NCI-H146 (cell line): ENCODE data around the gene ZNF329.
"Not testable (repeated sequence)": the region's sequence is repeated elsewhere in the genome, so short reads cannot be mapped to it uniquely, and the experiment has no call there.

Experiments used
- DNase-seq: peaks from one replicate; lab custom pipeline; 2025; lab: John Stamatoyannopoulos, UW

ZNF329 gene

DNA sequence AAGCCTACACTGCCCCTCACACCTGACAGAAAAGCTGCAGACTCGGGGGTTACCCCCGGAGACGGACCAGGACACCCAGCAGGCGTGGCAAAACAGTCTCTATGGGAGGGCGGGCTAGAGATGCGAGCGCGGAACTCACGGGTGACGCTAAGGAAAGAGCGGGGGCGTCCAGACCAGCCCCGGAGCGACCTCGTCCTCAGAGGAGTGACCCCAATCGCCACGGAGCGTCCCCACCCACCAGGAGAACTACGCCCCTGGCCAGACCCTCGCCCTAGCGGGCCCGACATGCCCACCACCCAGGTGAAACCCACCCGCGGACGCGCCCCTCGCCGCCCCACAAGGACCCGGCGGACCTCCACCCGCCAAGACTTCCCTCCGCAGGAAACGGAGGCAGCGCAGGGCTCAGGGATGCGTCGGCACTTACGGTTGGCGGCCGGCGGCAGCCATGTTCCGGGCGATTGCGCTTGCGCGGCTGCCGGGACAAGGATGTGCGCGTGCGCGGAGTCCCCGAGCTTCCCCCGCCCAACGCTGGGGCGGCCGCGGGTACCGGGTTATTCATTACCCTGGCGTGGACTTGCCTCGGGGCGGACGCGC lies at the start of gene ZNF329:
Gene ZNF329 (minus strand): TSS at position 462 of the 594 bp plus-strand sequence. CDS start 21,286 bp downstream, outside the sequence.
- DNase-seq: peak; percentile 89

DNA sequence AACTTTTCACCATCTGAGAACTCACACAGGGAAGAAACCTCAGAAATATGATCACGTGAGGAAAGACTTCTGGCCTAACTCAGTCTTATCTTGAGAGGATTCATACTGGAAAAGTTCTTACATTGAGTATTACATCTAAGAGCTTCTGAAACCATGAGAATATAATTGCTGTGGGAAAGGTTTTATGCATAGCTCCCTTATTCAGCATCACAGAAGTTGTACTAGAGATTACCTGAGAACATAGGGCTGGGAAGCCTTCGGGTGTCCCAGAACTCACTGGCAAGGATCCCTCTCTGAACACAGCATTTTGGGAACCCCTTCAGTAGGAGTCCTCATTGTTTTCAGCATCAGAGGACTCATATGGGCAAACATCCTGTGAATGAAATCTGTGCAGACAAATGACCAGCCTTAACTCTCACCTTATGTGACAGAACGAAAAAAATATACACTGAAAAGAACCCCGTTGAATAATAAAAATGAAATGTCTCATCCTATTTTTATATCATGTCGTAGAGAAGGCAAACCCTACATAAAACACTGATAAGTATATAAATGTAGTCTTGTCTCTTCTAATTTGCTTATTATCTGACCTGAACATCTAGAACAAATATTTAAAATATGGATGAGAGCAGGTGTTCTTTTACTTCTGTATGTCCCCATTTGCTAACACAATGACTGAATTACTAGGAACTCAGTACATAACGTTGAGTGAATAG lies 46.5 kb upstream of the ZNF329 start:
- no peak for DNase-seq

DNA sequence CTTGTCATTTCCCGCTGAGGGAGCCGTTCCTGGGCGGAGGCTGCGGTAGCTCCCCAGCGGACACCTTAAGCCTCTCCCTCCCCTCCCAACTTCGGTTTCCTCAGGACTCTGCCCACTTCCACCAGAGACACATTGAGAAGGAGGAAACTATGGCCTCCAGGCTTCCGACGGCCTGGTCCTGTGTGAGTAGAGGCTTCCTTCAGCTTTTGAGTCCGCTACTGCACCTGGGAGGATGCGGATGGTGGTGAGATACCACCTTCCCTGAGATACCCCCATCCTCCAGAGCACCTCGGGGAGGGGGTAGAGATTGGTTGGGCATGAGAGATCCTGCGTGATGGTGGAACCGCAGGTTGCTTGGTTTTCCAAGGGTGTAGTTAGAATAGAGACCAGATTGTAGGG lies 33.2 kb upstream of the ZNF329 start:
- no peak for DNase-seq

DNA sequence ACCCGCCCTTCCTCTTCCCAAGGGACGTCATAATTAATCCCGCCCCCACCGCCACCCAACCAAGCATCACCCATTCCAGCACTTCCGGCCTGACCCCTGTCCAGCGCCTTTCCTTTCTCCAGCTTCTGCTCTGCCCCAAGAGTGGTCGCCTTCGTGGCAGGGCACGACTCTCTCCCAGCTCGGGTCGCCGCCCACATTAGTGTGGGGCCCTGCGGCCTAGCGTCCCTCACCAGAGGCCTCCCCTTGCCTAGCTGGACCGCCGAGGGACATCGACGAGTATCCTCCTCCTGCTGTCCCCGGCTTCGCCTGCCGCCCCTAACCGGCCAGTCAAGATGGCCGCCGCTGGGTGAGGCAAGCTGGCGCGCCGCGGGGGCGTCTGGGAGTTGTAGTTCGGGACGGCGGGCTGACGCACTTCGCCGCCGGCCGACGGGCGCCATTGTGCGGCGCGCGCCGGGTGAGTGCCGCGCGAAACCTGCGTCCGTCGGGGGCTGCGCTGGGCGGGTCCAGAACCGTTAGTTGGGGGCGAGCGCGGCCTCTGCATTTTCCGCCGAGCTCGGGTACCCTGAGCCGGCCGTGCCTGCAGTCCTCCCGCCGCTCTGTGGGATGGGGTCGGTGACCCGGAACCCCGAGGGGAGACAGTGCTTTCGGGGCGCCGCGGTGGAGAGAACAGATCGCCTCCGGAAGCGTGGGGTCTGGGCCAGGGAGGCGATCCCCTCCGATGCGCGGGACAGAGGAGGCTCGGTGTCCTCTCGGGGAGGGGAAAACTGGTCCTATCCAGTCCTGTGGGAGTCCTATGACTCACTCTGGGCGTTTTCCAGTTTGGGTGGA lies 32.6 kb upstream of the ZNF329 start, which contains the start of gene ZNF274:
Gene ZNF274 (plus strand): TSS at position 73 of the 828 bp plus-strand sequence. CDS start 905 bp downstream, outside the sequence.
- DNase-seq: peak; percentile 94

DNA sequence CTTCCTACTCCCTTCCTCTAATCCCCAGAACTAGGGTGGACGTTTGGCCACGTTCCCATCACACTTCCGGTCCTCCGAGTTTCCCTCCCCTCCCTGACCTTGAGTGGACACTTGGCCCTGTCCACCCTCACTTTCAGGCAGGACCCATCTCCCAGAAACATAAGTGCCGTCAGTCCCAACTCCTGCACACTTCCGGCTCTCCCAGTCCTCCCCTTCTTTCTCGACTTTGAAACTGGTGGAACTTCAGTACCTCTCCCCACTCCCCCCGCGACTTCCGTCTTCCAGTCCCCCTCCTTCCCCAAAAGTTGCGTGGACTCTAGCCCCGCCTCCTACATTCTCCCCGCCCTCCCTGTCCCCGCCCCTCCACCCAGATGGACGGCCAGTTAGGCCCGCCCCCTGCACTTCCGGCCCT lies 32.0 kb upstream of the ZNF329 start:
- DNase-seq: no peak

DNA sequence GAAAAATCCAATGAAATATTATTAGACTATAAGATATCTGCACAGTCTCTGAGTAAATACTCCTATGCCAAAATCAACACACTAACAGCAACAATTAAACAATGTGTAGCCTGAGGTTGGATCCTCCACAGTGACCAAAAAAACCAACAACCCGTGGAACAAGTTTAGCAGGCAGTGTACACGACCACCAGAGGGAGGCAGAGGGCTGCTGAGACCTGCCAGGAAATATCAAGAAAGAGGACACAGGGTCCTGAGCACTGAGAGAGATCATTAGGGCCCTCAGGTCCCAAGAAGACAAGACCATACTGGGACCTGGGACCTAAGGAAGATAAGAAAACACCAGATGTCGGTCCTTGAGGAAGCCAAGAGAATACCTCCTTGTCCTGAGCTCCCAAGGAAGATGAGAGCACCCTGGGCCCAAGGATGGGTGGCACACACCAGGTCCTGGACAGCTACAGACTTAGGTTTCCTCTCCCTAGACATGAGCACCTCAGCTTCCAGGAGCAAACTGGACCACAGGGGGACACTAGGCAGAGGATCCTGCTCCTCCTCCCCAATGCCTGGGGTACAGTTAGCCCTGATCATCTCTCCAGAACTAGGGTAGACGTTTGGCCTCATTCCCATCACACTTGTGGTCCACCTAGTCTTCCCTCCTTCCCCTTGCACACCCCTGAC lies 31.4 kb upstream of the ZNF329 start:
- peak; percentile 43 for DNase-seq

DNA sequence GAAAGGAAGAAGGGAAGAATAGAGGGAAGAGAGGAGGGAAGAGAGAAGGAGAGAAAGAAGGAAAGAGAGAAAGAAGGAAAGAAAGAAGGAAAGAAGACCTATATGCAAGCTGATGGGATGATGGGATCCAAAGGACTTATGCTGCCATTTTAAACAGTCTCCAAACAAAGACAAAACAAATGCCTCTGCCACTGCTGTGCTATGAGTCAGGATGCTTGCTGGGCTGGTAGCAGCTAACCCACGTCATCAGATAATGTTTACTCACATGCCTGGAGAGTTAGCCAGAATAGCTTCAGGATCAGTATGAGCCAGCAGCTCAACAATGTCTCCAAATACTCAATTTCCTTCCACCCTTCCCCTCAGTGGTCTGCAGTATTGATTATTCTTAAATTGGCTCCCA lies 20.3 kb upstream of the ZNF329 start:
- no peak for DNase-seq

DNA sequence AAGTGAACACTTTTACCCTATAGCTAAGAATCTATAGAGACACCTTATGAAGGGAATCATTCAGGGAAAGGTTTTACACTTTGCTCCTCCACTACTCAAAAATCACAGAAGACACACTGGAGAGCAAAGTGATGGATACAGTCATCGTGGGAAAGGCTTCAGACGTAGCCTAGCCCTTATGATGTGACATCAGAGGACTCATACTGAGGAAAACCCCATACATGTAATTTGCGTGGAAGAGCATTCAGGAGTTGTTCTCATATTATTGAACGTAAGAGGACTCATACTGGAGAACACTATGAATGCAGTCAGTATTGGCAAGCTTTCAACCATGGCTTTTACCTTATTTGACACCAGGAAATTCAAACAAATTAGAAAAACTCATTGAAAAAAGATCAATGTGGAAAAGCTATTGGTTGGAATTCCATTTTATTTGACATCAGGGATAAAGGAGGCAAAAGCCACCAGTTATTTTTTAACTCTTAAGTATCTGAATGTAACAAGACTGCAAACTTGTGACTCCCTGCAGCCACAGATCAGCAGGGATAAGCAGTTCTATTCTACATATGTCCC lies 16.2 kb upstream of the ZNF329 start:
- DNase-seq: no peak

DNA sequence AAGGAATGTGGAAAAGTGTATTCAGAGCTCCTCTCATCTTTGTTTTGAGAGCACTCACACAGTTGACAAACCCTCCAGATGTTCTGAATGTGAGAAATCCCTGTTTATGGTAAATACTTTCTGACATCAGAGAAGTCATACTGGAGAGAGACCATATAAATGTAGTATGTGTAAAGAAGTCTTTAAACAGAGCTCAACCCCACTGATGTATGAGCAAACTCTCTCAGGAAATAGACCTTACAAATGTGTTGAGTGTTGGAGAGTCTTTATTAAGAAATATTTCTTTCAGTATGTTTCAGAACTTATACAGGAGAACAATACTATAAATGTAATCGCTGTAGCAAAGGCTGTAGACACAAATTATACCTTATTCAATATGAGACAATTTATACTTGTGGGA lies 15.7 kb upstream of the ZNF329 start:
- no peak for DNase-seq

DNA sequence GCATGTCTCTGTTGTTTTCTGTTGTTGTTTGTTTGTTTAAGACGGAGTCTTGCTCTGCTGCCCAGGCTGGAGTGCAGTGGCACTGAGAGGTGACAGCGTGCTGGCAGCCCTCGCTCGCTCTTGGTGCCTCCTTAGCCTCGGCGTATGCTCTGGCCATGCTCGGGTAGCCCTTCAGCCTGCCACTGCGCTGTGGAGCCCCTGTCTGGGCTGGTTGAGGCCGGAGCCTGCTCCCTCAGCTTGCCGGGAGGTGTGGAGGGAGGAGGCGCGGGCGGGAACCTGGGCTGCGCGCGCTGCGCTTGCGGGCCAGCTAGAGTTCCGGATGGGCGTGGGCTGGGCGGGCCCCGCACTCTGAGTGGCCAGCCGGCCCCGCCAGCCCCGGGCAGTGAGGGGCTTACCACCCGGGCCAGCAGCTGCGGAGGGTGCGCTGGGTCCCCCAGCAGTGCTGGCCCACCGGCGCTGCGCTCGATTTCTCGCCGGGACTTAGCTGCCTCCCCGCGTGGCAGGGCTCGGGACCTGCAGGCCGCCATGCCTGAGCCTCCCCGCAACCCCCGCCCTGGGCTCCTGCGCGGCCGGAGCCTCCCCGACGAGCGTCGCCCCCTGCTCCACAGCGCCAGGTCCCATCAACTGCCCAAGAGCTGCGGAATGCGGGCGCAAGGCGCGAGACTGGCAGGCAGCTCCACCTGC lies 6.6 kb upstream of the ZNF329 start:
- DNase-seq: no peak

DNA sequence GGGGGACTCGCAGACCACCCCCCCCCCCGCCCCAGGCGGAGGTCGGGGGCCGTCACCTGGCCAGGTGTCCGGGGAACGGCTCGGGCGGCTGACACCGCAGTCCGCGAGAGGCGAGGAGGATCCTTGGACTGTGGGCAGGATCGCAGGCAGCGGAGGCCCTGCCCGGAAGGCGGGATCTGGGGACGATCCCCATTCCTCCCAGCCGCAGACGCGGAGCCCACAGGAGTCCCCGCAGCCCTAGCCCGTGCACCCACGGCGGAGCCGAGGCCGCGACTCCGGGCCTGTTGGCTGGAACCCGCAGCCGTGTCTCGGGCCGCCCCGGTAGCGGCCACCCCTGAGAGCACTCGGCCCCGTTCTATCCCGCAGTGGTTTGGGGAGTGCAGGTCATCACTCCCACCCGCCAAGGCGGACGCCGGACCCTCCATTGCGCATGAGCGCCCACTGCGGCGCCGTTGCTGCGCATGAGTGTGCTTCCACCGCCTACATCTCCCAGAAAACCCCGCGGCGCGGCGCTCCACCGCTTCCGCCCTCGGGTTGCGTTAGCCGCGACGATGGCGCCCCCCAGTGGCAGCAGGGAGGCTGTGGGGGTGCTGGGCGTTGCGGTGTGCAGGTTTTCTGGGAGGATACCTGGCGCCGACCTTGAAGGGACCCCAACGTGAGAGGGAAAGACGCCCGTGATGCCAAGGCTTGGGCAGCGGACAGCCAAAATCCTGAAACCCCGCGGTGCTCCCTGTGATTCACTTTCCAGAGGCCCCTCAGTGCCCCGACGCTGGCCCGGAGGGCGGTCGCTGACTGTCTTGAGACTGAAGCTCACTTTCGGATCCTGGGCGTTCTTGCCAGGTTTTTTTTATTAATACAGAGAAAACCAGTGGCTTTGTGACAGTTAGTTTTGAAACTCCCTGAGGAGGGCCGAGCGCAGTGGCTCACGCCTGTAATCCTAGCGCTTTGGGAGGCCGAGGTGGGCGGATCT lies 4.4 kb upstream of the ZNF329 start:
- DNase-seq: peak; percentile 82

DNA sequence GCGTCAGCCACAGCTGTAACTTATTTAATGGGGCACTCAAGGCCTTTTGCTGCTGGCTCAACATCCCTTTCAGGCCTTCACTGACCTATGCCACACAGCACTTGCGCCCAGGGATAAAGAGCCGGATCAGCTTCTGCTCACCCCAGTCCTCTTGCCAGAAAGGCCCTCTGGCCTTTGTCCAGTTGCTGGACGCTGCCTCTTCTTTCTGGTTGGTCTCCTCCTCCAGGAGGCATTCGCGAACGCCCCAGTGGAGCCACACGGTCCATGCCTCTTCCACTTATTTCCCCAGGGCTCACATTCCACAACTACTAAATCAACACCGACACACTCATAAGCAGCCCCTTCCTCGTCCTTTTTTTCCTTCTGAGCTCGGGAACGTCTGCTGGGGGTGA lies 3.7 kb upstream of the ZNF329 start:
- no peak for DNase-seq

DNA sequence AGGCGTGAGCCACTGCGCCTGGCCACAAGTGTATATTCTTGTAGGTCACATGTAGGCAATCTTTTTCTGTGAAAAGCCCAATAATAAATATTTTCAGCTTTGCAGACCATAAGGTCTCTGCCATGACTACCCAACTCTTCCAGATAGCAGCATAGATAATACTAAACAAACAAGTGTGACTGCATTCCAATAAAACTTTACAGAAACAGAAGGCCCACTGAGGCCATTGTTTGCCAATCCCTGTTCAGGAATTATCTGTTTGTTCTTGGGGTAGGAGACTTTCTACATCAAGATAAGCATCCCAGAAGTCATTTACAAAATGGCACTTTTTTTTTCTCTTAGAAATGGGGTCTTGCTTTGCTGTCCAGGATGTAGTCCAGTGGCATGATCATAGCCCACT lies 2.8 kb upstream of the ZNF329 start:
- DNase-seq: no peak

DNA sequence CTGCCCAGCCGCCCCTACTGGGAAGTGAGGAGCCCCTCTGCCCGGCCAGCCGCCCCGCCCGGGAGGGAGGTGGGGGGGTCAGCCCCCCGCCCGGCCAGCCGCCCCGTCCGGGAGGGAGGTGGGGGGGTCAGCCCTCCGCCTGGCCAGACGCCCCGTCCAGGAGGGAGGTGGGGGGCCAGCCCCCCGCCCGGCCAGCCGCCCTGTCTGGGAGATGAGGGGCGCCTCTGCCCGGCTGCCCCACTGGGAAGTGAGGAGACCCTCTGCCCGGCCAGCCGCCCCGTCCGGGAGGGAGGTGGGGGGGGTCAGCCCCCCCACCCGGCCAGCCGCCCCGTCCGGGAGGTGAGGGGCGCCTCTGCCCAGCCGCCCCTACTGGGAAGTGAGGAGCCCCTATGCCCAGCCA lies 3.1 kb downstream of the ZNF329 start:
- not testable (repeated sequence) for DNase-seq

DNA sequence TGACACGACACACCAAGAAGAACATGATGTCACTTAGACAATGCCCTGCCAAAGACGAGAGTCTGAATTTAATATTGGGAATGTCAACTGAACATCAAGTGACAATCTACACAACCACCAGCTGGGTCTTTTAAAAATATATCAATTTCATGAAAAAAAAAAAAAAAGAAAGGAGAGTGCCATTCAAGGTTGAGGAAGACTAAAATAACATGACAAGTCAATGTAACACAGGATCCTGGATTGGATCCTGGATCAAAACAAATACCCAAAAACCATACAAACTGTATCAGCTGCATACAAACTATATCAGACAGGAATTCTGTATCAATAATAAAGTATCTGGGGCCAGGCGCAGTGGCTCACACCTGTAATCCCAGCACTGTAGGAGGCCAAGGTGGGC lies 4.7 kb downstream of the ZNF329 start:
- no peak for DNase-seq

DNA sequence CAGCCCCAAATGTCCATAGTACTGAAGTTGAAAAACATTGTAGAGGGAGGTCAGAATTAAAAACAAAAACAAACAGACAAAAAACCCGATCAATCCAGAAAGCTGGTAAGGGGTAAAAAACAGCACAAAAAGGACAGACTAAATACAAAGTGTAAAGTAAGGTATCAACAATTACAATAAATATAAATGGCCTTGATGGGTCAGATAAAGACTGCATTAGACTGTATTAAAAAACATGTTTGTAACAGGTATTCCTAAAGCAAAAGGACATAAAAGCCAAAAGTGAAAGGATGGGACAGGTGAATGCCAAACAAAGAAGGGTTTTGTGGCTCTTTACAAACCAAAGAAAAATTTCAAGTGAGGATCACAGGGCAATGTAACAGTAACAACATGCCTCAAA lies 16.3 kb downstream of the ZNF329 start:
- no peak for DNase-seq

DNA sequence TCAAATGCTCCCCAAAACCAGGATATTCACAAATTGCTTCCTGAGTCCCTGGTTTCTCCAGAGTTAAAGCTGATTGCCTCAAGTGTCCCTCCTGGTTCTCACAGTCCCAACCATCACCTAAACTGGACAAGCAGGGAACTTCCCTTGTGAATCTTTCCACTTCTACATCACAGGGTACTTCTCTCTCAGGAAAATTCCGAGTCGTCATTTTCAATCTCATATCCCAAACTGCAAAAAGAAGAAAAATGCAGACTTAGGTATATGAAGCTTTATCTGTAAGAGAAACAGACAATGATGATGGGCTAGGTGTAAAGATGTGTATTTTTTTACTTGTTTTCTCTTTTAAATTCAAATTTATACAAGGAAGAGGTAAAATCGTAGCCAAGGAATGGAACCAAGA lies 21.3 kb downstream of the ZNF329 start:
- DNase-seq: no peak

DNA sequence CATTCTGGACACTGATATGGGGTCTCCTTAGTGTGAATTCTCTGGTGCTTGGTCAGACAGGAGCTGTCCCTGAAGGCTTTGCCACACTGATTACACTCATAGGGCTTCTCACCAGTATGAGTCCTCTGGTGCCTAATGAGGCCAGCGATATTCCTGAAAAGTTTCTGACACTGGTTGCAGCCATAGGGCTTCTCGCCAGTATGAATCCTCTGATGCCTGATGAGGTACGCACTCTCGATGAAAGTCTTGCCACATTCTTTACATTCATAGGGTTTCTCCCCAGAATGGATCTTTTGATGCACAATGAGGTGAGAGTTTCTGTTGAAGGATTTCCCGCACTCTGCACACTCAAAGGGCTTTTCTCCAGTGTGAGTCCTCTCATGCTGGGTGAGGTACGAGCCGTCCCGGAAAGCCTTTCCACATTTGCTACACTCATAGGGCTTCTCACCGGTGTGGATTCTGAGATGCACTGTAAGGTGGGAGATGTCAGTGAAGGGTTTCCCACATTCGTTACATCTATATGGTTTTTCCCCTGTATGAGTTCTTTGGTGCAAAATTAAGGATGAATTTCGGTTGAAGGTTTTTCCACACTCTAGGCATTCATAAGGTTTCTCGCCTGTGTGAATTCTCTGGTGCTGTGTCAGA lies 22.4 kb downstream of the ZNF329 start:
- no peak for DNase-seq

DNA sequence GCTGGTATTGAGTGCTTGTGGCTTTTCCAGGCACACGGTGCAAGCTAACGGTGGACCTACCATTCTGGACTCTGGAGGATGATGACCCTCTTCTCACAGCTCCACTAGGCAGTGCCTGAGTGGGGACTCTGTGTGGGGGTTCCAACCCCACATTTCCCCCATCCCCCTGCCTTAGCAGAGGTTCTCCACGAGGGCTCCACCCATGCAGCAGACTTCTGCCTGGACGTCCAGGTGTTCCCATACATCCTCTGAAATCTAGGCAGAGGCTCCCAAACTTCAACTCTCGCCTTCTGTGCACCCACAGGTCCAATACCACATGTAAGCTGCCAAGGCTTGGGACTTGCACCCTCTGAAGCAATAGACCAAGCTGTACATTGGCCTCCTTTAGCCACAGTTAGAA lies 27.2 kb downstream of the ZNF329 start:
- DNase-seq: no peak
